GM18873 (cell line): ENCODE measurements around the gene CNBD2.
"Not testable (repeated sequence)": the region's sequence is repeated elsewhere in the genome, so short reads cannot be mapped to it uniquely, and the experiment has no call there.

Experiments used
- ATAC-seq: cut with Tn5 transposase; IDR thresholded peaks from one replicate; pipeline ENCODE4 v1.9.1; 2021; ENCODE audit warnings: mild to moderate bottlenecking, moderate library complexity, moderate number of reproducible peaks; ENCODE audit not compliant: unreplicated experiment, low FRiP score

The CNBD2 gene

DNA sequence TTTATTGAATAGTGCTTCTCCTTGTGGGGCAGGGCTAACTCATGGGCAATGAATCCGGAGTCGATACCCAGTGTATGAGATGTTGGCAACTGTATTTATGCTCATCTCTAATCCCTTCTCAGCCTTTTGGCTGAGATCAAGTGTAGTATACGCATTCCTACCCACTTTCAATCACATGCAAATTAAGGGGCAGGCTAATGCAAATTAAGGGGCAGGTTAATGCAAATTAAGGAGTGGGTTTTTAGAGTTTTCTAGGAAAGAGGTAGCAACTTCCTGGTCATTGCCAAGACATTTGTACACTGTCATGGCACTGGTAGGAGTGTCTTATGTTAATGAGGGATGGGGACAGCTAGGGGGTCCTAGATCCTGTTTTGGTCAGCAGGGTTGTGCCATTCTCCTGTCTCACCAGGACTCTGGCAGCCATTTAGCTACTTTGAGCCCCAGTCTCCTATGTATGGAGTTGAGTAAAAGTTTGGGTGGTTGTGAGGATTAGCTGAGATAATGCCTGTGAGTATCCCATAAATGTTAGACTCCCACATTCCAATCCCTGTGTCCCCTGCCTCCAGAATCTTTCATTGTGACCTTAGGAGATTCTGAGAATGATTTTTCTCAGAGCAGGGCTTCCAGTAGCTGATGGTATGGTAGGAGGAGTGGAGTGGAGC is at the start of gene CNBD2:
TSS of gene CNBD2 (plus strand) at position 612 of the 662 bp plus-strand sequence. CDS start 173 bp downstream, outside the sequence.
- ATAC-seq = no peak

DNA sequence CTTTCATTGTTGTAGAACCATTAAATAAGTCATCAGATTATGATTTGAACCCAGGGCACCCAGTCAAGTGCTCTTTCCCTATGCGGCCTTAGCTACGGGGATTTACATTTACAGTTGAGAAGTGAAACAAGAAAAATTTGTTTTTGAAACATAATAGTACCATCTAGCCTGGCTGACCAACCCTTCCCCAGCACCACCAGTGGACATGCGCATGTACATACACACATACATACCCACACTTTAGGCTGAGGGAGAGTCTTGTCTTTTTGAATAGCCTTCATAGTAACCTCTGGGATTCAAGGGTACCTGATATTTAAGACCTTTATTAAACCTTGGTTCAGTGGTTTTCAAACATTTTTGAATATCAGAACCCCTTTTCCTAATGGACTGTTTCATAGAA is 47.9 kb upstream of the CNBD2 start:
- ATAC-seq = no peak

DNA sequence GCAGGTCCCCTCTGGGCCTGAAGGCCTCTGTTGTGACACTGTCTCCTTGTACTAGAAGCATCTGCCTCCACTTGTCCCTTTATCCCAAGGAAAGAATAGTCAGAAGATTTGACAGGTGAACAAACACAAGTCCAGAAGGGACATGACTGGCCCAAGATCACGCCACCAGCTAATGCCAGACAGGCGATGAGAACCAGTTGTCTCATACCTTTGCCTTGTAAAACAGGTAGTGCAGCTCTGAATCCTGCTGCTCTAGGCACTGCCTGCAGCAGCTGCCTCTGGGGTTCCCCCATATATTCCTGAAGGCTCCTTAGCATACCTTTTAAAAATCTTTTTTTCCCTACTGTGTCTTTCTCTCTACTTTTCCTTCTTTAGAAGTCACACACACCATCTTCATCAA is 39.1 kb upstream of the CNBD2 start:
- ATAC-seq = no peak

DNA sequence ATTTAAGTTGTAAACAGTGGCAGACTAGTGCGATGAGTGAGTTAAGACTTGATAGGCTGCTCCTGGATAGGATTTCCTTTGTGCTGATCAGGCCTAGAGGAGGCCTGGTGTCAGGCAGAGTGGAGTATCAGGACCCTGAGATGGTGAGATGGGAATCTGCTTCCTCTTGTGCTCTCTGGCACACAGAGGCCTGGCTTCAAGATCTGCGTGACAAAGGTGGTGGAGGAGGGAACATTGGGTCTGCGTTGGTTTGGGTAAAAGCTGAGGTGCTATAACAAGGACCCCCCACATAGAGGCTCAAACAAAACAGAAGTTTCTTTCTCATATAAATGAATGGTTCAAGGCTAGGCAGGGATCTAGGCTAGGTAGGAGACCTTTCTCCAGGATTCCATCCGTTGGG is 34.3 kb upstream of the CNBD2 start:
- ATAC-seq = no peak

DNA sequence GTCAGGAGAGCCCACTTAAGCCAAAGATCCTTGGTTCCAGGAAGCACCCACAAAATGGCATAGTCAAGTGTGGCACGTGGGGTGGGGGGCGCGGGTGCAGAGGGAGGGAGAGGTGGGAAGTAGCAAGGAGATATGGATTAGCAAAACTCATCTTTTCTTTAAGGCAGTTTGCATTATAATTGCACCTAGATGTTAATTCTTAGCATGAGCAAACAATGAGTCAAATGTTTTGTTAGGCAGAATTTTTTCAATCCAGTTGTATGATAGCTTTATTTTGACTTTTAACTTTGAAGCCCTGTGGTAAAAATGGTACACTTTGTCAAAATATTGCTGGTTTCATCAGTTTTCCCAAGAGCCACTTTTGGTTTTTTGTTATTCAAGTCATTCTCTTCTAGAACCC is 29.1 kb upstream of the CNBD2 start:
- no peak for ATAC-seq

DNA sequence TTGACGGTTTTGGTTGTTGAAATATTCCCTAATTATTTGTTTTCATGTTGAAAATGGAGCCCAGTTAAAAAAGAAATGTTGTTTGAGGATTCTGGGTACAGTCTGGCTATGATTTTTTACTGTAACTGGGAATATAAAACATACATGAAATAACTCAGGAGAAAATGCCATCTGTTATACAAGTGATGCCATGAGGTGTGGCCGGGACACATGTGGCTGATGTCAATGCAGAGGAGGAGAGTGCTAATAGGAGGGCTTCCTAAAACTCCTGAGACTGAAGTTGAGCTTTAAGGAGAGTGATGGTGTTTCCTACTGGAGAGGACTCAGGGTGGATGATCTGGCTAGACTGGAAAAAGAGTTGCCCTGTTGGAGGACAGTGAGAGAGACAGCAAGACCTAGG is 26.8 kb upstream of the CNBD2 start:
- no peak for ATAC-seq

DNA sequence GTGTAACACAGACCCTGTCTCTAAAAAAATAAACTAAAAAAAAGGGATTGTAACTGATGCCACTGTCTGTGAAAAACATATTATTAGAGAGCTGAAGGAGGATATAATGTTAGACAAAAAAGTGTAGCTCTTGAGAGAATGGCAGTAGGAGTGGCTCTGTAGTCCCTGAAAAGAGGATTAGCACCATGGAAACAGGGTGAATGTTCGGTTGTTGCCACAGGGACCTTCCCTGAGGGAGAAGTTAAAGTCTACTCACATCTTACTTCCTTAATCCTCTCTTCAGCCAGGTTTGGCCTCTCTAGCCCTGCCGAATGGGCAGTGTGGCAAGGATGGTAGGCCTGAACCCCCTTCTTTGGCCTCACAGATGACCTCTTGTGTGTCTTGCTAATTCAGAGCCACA is 26.1 kb upstream of the CNBD2 start:
- ATAC-seq = no peak

DNA sequence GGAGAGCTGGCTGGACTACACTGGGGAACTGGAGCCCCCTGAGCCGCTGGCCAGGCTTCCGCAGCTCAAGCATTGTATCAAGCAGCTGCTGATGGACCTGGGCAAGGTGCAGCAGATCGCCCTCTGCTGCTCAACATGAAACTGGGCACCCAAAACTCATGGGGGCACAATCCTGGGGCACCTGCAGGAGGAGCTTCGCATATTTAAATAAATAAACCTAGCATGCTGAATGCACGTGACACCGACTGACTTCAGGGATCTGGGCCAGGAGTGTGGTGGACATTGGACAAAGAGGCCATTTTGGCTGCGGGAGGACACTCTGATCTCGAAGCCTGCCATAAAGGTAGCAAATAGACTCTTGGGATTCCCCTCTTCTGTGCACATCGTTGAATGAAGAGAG is 20.9 kb upstream of the CNBD2 start:
- no peak for ATAC-seq

DNA sequence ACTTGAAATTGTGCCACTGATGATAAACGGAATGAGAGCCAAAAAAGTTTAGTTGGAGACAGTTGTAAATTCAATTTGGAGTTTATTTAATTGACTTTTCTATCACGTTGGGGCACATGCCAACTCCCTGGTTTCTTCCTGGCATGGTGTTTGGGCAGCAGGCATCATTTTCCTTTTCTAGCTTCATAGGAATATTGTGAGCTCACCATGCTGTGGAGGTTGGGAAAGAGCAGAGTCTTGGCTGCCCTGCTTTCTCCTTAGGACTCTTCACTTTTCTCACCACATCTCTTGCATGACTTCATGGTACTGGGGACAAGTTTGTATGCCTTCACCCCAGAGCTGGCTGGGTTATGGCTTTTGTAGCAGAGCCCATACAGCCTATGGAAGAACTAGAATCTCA is 20.5 kb upstream of the CNBD2 start:
- ATAC-seq = no peak

DNA sequence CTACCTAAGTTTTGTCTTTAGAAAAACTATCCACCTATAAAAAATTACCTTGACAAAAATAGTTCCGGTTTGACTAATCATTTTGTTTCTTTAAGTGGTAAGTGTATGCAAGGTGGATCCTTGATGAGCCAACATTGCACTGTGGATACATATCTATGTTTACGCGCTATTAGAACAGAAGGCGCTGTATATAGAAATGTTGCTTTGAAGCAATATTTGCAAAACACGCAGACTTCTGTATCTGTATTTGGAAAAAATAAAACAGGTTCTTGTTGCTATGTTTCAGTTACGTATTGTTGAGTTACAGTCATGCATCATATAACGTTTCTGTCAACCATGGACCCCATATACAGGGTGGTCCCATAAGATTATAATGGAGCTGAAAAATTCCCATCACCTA is 18.3 kb upstream of the CNBD2 start:
- no peak for ATAC-seq

DNA sequence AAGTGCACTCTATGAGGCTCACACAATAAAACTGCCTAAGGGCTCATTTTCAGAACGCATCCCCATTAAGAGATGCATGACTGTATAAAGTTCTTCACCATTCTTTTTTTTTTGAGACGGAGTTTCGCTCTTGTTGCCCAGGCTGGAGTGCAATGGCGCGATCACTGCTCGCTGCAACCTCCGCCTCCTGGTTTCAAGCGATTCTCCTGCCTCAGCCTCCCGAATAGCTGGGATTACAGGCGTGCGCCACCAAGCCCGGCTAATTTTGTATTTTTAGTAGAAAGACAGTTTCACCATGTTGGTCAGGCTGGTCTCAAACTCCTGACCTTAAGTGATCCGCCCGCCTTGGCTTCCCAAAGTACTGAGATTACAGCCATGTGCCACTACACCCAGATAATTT is 16.3 kb upstream of the CNBD2 start:
- not testable (repeated sequence) for ATAC-seq

DNA sequence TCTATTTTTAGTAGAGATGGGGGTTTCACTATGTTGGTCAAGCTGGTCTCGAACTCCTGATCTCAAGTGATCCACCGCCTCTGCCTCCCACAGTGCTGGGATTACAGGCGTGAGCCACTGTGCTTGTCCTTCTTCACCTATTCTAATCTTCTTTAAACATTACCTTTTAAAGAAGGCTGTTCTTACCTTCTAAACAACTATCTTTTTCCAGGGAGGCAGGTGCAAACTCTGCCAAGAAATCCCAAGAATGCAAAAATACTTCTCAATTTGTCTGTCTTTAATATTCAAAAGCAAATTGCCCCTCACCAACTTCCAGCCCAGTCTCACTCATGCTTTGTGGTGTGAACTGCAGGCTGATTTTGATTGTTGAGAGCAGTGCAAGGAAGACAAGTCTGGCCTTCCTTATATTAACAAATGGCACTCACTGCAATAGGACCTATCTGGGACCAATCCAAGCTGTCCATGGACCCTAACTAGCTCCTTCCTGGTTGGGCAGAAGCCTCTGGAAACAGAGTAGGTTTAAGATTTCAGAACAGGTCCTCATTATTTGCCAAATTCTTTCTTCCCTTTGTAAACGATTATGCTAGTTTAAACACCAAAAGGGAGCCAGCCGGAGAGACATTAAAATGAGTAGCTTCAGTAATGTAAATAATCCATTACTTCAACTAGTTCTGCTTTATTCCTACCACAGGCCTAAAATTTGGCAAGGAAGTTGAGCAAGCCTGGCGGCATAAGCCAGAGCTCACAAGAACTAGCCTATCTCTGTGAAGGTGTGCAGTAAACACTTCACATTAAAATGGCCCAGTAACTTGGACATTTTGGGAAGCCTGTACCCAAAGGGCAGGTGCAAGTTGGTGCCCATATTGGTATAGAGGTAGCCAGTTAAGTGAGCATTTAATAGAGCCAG is 15.7 kb upstream of the CNBD2 start:
- no peak for ATAC-seq

DNA sequence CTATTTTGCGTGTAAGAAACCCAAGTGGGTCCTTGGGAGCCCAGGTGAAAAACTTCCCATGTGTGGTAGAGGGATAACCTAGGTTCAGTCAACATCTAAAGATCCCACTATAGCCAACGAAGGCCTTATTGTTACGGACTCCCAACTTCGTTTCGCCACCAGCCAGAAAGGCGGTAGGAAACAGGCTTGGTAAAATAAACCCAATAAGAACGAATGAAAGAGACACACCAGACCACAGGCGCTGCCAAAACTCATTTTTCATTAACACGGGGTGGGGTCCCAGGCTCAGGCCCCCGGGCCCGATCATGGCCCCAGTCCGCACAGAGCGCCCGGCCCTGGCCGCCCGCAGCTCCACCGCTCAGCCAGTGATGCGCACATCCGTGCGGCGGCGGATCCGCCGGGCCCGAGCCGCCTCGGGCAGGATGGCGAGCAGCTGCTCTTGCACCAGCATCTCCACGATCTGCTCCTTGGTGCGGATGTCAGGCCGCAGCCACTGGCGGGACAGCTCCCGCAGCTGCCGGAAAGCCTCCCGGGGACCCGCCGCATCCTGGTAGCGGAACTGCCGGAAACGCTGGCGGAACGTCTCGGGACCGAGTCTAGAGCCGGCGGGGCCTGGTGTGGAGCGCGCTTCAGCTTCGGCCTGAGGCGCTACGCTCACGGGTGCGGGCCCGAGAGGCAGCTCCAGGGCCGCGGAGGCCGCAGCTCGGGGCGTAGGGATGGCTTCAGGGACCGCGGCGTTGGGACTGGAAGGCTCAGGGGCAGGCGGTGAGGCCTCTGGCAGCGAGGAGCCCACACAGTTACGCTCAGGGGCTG is 14.8 kb upstream of the CNBD2 start:
- peak; percentile 29 for ATAC-seq

DNA sequence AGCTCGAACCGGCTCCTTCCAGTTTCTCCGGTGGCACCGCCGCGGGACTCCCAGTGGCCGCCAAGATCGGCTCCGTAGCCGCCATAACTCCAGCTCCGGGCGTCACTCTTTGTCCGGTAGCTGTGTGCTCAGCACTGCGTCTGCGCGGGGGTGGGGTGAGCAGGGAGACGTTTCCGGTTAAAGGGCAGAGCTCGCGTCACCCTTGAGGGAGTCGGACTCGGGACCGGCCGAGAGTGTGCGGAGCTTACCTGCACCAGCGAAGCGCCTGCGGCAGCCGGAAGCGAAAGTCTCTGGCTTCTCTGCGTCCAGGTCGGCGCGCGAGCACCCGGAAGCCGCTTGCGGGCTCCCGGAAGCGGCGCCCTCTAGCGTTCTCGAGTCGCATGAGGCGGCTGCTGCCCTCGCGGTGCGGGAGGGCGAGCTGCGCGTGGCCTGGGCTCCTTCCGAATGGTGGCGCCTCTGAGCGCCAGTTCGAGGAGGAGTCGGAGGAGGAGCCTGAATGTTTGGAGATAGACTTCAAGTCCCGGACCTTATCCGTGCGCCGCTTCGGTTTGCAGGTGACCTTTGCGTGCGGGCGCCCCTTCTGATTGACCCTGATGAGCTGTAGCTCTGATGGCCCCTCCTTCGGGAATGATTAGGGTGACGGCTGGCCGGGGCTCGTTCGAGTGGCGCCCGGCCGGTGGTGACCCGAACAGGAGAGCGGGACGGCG is 14.0 kb upstream of the CNBD2 start, which contains the start of gene SCAND1:
TSS of gene SCAND1 (minus strand) at position 303 of the 707 bp plus-strand sequence. CDS start at position 85, 218 bp downstream.
- peak; percentile 79 for ATAC-seq

DNA sequence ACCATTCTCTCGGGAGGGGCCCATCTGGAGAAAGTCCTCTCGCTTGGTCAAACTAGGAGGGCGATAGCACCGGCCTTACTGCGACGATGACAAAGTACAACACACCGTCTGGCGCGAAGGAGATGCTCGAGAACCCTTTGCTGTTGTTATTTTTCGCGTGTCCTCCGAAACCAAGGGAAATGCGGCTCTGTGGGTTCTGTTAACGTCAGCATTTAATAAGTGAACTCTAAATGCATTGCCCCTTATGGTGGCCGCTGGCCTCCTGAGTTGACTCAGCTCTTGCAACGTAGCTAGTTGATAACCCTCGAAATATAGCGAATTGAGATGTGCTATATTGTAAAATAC is 13.5 kb upstream of the CNBD2 start:
- no peak for ATAC-seq

DNA sequence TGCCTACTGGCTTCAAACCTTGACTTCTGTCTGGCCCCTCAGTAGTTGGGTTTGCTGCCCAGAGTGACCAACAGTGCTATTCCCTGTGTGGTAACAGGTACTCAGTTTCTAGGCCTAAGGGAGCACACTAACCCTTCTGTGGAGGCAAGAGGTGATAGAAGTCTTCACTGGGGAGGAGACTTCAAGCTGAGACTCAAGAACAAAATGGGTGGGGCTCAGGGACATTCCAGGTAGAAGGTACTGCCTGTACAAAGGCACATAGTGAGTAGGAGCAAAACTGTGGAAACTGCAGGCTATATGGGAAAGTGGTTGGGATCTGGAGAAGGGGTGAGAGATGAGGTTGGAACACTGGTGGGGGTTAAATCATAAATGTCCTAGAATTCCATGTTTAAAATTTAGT is 11.8 kb upstream of the CNBD2 start:
- no peak for ATAC-seq

DNA sequence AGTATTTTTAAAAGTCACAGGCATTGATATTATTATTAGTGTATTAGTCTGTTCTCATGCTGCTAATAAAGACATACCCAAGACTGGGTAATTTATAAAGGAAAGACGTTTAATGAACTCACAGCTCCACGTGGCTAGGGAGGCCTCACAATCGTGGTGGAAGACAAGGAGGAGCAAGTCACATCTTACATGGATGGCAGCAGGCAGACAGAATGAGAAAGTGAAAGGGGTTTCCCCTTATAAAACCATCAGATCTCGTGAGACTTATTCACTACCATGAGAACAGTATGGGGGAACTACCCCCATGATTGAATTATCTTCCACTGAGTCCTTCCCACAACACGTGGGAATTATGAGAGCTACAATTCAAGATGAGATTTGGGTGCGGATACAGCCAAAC is 9.1 kb upstream of the CNBD2 start:
- ATAC-seq = not testable (repeated sequence)

DNA sequence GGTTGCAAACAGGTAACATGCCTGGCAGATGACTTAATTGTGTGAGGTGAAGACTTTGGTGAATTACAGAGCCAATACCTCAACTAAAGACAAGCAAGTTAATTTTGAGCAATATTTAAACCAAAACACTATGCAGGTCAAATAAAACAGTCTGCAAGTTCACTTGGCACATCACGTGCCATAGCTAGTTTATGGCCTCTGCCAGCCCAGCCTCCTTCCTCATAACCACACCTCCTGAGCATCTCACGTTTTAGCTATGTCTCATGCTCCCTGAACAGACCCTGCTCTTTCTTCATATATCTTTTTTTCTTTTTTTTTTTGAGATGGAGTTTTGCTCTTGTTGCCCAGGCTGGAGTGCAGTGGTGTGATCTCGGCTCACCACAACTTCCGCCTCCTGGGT is 4.5 kb upstream of the CNBD2 start:
- ATAC-seq = no peak

DNA sequence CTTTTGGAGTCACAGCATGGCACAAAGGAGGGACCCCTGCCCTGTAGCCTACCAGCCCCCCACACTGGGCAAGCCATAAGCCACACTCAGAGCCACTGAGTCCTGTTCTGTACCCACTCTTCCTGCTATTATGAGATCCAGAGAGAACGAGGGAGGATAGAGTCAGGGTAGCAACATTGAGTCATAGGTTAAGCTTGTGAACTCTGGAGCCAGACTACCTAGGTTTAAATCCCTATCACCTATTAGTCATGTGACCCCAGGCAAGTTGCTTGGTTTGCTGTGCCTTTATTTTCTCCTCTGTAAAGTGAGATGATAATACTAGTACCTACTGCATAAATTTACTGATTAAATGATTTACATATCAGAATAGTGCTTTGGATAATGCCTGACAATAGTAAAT is 540 bp downstream of the CNBD2 start:
- no peak for ATAC-seq

DNA sequence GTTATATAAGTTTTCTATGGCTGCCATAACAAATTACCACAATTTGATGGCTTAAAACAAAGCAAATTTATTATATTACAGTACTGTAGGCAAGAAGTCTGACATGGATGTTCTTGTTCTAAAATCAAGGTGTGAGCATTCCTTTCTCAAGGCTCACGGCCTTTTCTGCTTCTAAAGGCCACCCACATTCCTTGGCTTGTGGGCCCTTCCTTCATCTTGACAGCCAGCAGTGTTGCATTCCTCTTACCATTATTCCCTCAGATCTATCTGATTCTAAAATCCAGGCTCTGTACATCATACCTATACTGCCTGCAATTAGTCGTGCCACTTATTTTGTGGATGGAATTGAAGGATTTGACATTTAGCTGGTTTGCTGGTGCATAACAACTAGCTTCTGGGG is 3.6 kb downstream of the CNBD2 start:
- ATAC-seq = no peak
